ENCODE measurements around the gene SEPTIN7.

DNA sequence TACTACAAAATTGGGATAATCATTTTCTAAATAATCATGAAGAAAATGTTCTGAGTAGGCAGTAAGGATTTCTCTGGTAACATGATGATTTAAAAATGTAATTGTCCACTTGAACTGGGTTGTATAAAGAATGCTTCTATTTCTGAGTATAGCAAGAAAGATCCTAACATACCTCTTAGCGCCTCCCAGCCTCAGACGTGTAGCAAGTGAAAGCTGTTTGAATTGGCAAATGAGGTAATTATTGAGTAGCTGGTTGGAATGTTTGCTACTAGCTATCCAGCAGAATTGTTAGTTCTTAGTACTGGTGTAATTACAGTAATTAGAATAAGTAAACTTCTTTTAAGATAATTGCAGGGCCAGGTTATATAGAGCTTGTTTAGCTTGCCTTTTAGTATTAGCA, 47.9 kb downstream of the SEPTIN7 start:
- no peak for TF ChIP-seq EZH2phosphoT487 (IDR thresholded peaks at IDR 0.05; ENCODE audit: borderline replicate concordance, low read length)
- TF ChIP-seq, protein P1, sequence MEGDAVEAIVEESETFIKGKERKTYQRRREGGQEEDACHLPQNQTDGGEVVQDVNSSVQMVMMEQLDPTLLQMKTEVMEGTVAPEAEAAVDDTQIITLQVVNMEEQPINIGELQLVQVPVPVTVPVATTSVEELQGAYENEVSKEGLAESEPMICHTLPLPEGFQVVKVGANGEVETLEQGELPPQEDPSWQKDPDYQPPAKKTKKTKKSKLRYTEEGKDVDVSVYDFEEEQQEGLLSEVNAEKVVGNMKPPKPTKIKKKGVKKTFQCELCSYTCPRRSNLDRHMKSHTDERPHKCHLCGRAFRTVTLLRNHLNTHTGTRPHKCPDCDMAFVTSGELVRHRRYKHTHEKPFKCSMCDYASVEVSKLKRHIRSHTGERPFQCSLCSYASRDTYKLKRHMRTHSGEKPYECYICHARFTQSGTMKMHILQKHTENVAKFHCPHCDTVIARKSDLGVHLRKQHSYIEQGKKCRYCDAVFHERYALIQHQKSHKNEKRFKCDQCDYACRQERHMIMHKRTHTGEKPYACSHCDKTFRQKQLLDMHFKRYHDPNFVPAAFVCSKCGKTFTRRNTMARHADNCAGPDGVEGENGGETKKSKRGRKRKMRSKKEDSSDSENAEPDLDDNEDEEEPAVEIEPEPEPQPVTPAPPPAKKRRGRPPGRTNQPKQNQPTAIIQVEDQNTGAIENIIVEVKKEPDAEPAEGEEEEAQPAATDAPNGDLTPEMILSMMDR (conservative IDR thresholded peaks at IDR 0.05; ENCODE audit: low read depth, low read length) = no peak
- no peak for TF ChIP-seq EZH2 (IDR thresholded peaks at IDR 0.05; ENCODE audit: low read length, unreplicated experiment)

Measured in PC-3 (cell line).